H1 (cell line): ENCODE measurements around the gene TAS2R7. TPM values are rescaled to one million over a fixed set of nuclear protein-coding genes. Genes with fewer than 3 reads are reported as not detected.

Source experiments
- CTCF ChIA-PET: fragments of 300-600 bp; sonication (Branson Sonifier 250); formaldehyde crosslinking; loops from one replicate; lab custom pipeline; 2021; ENCODE audit not compliant: partially characterized antibody; lab: Charles Lee
- POLR2A ChIA-PET: fragments of 300-600 bp; sonication (Branson Sonifier 250); formaldehyde crosslinking; loops from one replicate; lab custom pipeline; 2021; ENCODE audit warnings: inconsistent platforms; ENCODE audit not compliant: partially characterized antibody; lab: Charles Lee
- DNase-seq, 2 experiments: peaks; one replicate each; pipeline versions ENCODE4 v3.0.0 to v3.0.0-alpha.2; 2010 to 2022; ENCODE audit warnings: low spot score in 2 of 2, low read depth in 1 of 2, mixed read lengths in 1 of 2
- FAIRE-seq: peaks from 2 replicates; lab custom pipeline; 2011; peaks lifted over from hg19 to GRCh38; lab: Jason Lieb, UNC
- H2AFZ ChIP-seq: 2 replicates; pipeline ENCODE4 v1.8.1; 2012; ENCODE audit warnings: low read length, inconsistent platforms
- H2AK5ac ChIP-seq: 2 replicates; pipeline ENCODE4 v1.6.1; 2013; ENCODE audit warnings: low read depth, low read length
- H2BK120ac ChIP-seq: replicated peaks from 2 replicates; pipeline ENCODE3; 2013; ENCODE audit warnings: low read depth, low read length, inconsistent platforms
- H2BK12ac ChIP-seq: 2 replicates; pipeline ENCODE4 v1.6.1; 2013; ENCODE audit warnings: low read depth, low read length
- H2BK15ac ChIP-seq: 2 replicates; pipeline ENCODE4 v1.6.1; 2013; ENCODE audit warnings: low read length
- H2BK20ac ChIP-seq: 2 replicates; pipeline ENCODE4 v1.6.1; 2013; ENCODE audit warnings: low read length
- H2BK5ac ChIP-seq: 2 replicates; pipeline ENCODE4 v1.6.1; 2013; ENCODE audit warnings: low read depth, low read length
- H3K14ac ChIP-seq: 2 replicates; pipeline ENCODE4 v1.6.1; 2013; ENCODE audit warnings: inconsistent platforms; ENCODE audit not compliant: insufficient read length
- H3K18ac ChIP-seq: 2 replicates; pipeline ENCODE4 v1.6.1; 2013; ENCODE audit warnings: low read length; ENCODE audit errors: extremely low read depth
- H3K23ac ChIP-seq: 2 replicates; pipeline ENCODE4 v1.6.1; 2013; ENCODE audit warnings: inconsistent platforms; ENCODE audit not compliant: insufficient read length
- H3K23me2 ChIP-seq: 2 replicates; pipeline ENCODE4 v1.6.1; 2013; ENCODE audit warnings: low read depth, low read length
- H3K27ac ChIP-seq: 2 replicates; pipeline ENCODE4 v1.6.1; 2011; ENCODE audit warnings: low read depth, low read length, inconsistent platforms
- H3K27me3 ChIP-seq, 4 experiments: replicated peaks in 1 of 4; 1 replicate in 1 of 4; 2 replicates in 3 of 4; pipeline versions ENCODE4 v1.6.1 to v1.8.1; 2011 to 2013; ENCODE audit warnings: low read length in 3 of 4, mild to moderate bottlenecking in 3 of 4, inconsistent platforms in 2 of 4, mixed read lengths in 2 of 4, moderate library complexity in 1 of 4; ENCODE audit not compliant: control insufficient read depth in 3 of 4, insufficient read depth in 3 of 4; ENCODE audit errors: extremely low read depth in 1 of 4
- H3K36me3 ChIP-seq, 4 experiments: 2 replicates each; pipeline versions ENCODE4 v1.6.1 to v1.8.1; 2011 to 2013; ENCODE audit warnings: mild to moderate bottlenecking in 4 of 4, low read length in 3 of 4, moderate library complexity in 2 of 4, control low read depth in 1 of 4, inconsistent platforms in 1 of 4; ENCODE audit not compliant: insufficient read depth in 4 of 4, control insufficient read depth in 2 of 4
- H3K4ac ChIP-seq: replicated peaks from 2 replicates; pipeline ENCODE3; 2013; ENCODE audit warnings: low read length, low read depth, mixed read lengths, inconsistent platforms; ENCODE audit not compliant: insufficient read length
- H3K4me1 ChIP-seq, 4 experiments: replicated peaks in 1 of 4; 1 replicate in 1 of 4; 2 replicates in 3 of 4; pipeline versions ENCODE4 v1.6.1 to v1.8.1; 2011 to 2013; ENCODE audit warnings: low read length in 3 of 4, inconsistent platforms in 2 of 4, mixed read lengths in 1 of 4; ENCODE audit not compliant: insufficient read depth in 4 of 4, control insufficient read depth in 3 of 4
- H3K4me2 ChIP-seq, 2 experiments: 2 replicates each; pipeline versions ENCODE4 v1.6.1 to v1.8.1; 2011 to 2013; ENCODE audit warnings: low read depth in 2 of 2, low read length in 2 of 2, control low read depth in 1 of 2, inconsistent platforms in 1 of 2, mild to moderate bottlenecking in 1 of 2; ENCODE audit not compliant: insufficient read depth in 1 of 2
- H3K4me3 ChIP-seq, 4 experiments: fragments of 200-600, 300-600 bp in 1 of 4; sonication (generic), shearing (Covaris generic), sonication (Bioruptor Twin) in 1 of 4; 2 replicates each; pipeline versions ENCODE4 v1.5.1 to v1.8.1; 2011 to 2016; ENCODE audit warnings: low read length in 4 of 4, low read depth in 3 of 4, control low read depth in 2 of 4, inconsistent platforms in 2 of 4, mild to moderate bottlenecking in 2 of 4, mixed read lengths in 1 of 4, moderate library complexity in 1 of 4; ENCODE audit not compliant: insufficient read depth in 2 of 4; ENCODE audit errors: extremely low read depth in 1 of 4
- H3K56ac ChIP-seq: replicated peaks from 2 replicates; pipeline ENCODE3; 2013; ENCODE audit warnings: low read depth, mild to moderate bottlenecking, mixed read lengths, low read length, inconsistent platforms; ENCODE audit not compliant: insufficient read length
- H3K79me1 ChIP-seq: 2 replicates; pipeline ENCODE4 v1.6.1; 2013; ENCODE audit warnings: low read depth, low read length, control low read depth
- H3K79me2 ChIP-seq, 2 experiments: 2 replicates each; pipeline versions ENCODE4 v1.6.1 to v1.8.1; 2012 to 2013; ENCODE audit warnings: low read length in 2 of 2, mild to moderate bottlenecking in 2 of 2, inconsistent platforms in 1 of 2; ENCODE audit not compliant: insufficient read depth in 2 of 2, control insufficient read depth in 1 of 2
- H3K9ac ChIP-seq, 4 experiments: replicated peaks in 1 of 4; 1 replicate in 1 of 4; 2 replicates in 3 of 4; pipeline versions ENCODE4 v1.6.1 to v1.8.1; 2011 to 2013; ENCODE audit warnings: low read depth in 3 of 4, low read length in 3 of 4, control low read depth in 2 of 4, mild to moderate bottlenecking in 2 of 4, moderate library complexity in 2 of 4, inconsistent platforms in 1 of 4; ENCODE audit errors: extremely low read depth in 1 of 4
- H3K9me3 ChIP-seq, 2 experiments: 2 replicates each; pipeline versions ENCODE4 v1.6.1 to v1.8.1; 2012 to 2013; ENCODE audit warnings: mild to moderate bottlenecking in 2 of 2, moderate library complexity in 2 of 2, control low read depth in 1 of 2, inconsistent platforms in 1 of 2, low read depth in 1 of 2, low read length in 1 of 2, mixed read lengths in 1 of 2; ENCODE audit not compliant: insufficient read depth in 2 of 2
- H4K20me1 ChIP-seq, 2 experiments: replicated peaks in 1 of 2; 2 replicates each; pipeline versions ENCODE3 to v1.8.1; 2011 to 2013; ENCODE audit warnings: inconsistent platforms in 2 of 2, low read length in 2 of 2, mild to moderate bottlenecking in 1 of 2; ENCODE audit not compliant: insufficient read depth in 2 of 2, control insufficient read depth in 1 of 2
- H4K5ac ChIP-seq: 2 replicates; pipeline ENCODE4 v1.6.1; 2013; ENCODE audit warnings: low read length, low read depth, mixed read lengths, inconsistent platforms; ENCODE audit not compliant: insufficient read length
- H4K8ac ChIP-seq: 2 replicates; pipeline ENCODE4 v1.8.0; 2013; ENCODE audit warnings: mild to moderate bottlenecking, moderate library complexity, low read length, inconsistent platforms; ENCODE audit not compliant: insufficient read depth; ENCODE audit errors: extremely low read depth
- H4K91ac ChIP-seq: replicated peaks from 2 replicates; pipeline ENCODE3; 2013; ENCODE audit warnings: low read length, mixed read lengths, inconsistent platforms; ENCODE audit not compliant: insufficient read length
- CBX5 ChIP-seq: fragments of 300-800, 300-1000 bp; sonication (generic); IDR thresholded peaks from 2 replicates; pipeline ENCODE4 v1.7.1; 2016; ENCODE audit warnings: antibody characterized with exemption, low read length, low read depth
- E2F6 ChIP-seq: IDR thresholded peaks from 2 replicates; pipeline ENCODE4 v1.6.1; 2012; ENCODE audit warnings: inconsistent platforms
- EP300 ChIP-seq, 2 experiments: IDR thresholded peaks; 1 replicate in 1 of 2; 2 replicates in 1 of 2; pipeline ENCODE4 v1.6.1; 2011 to 2012; ENCODE audit warnings: low read depth in 2 of 2, low read length in 2 of 2, mild to moderate bottlenecking in 2 of 2, borderline replicate concordance in 1 of 2, inconsistent platforms in 1 of 2, moderate library complexity in 1 of 2
- POLR2A ChIP-seq, 2 experiments: IDR thresholded peaks; 1 replicate in 1 of 2; 2 replicates in 1 of 2; pipeline ENCODE4 v1.6.1; 2011; ENCODE audit warnings: low read depth in 2 of 2, low read length in 2 of 2, mild to moderate bottlenecking in 2 of 2; ENCODE audit errors: control extremely low read depth in 1 of 2
- POU5F1 ChIP-seq: IDR thresholded peaks from 2 replicates; pipeline ENCODE4 v1.6.1; 2011; ENCODE audit warnings: low read depth, mild to moderate bottlenecking, low read length, moderate library complexity
- SP1 ChIP-seq: IDR thresholded peaks from 2 replicates; pipeline ENCODE4 v1.6.1; 2011; ENCODE audit warnings: low read depth, low read length
- TAF1 ChIP-seq: IDR thresholded peaks from 2 replicates; pipeline ENCODE4 v1.6.1; 2011; ENCODE audit warnings: mild to moderate bottlenecking, low read depth, low read length
- WGBS, 2 experiments: shearing (Covaris generic) in 1 of 2; methylation state at CpG; one replicate each; pipeline versions ENCODE4 v1.1.6 to v1.1.7; 2013 to 2015; ENCODE audit warnings: low lambda C conversion rate in 2 of 2, mixed read lengths in 2 of 2, inconsistent platforms in 1 of 2, low coverage in 1 of 2, missing lambda C conversion rate in 1 of 2; ENCODE audit not compliant: insufficient replicate concordance in 2 of 2, insufficient coverage in 1 of 2, insufficient read length in 1 of 2; ENCODE audit errors: extremely low coverage in 1 of 2, missing lambda C conversion rate in 1 of 2; 5-methylcytosine and 5-hydroxymethylcytosine counted together
- polyA plus RNA-seq, 7 experiments: library from polyadenylated mRNA; depleted of rRNA in 3 of 7; stranded (reverse) in 5 of 7; unstranded in 2 of 7; fragments of >200 nt in 5 of 7; fragments of 200-250 nt in 2 of 7; gene quantifications; 1 replicate in 5 of 7; 2 replicates in 1 of 7; 4 replicates in 1 of 7; pipeline versions ENCODE4 v1.2.1 to v1.2.3, GENCODE V29; 2011 to 2013; ENCODE audit warnings: missing spikeins in 2 of 7, mixed read lengths in 2 of 7
- total RNA-seq: library from RNA; stranded (reverse); fragmentation: NEBNext Ultra II Directional; extraction: Animal tissue kit (Norgen Biotek cat#: 25700); gene quantifications from 2 replicates; pipeline ENCODE4 v1.2.1, GENCODE V29; 2021

TAS2R7 gene
- total and polyA plus RNA-seq, 2 of the 8 experiments (the other 6 are each of a cell fraction or from before 2014, with no cell fraction given): not detected

GRCh38 chr12:10847744-10848143 is 45.3 kb upstream of the TAS2R7 start:
- H3K79me1 ChIP-seq: no peaks in the 10 kb centered on the region
- H3K9me3 ChIP-seq: no peaks in the 10 kb centered on the region
- no peak overlapping the region for H2AK5ac ChIP-seq
- no peak overlapping the region for H3K18ac ChIP-seq
- FAIRE-seq (no peak), DNase-seq (no peak)
- H3K9ac ChIP-seq: no peak overlapping the region
- no peak overlapping the region for H3K4me2 ChIP-seq
- H2BK12ac ChIP-seq: no peak overlapping the region
- H4K5ac ChIP-seq: no peak overlapping the region
- no peak overlapping the region for H2BK15ac ChIP-seq
- no peak overlapping the region for H3K23ac ChIP-seq
- no peaks in the 10 kb centered on the region for H3K79me2 ChIP-seq
- no peak overlapping the region for H2AFZ ChIP-seq
- H4K91ac ChIP-seq: no peak overlapping the region
- no peaks in the 10 kb centered on the region for H3K23me2 ChIP-seq
- no peak overlapping the region for H2BK5ac ChIP-seq
- H3K14ac ChIP-seq: no peak overlapping the region
- ChIA-PET CTCF (interaction anchor here (1.0 kb wide), 1 partner anchor 639 kb away, joined by 4 read pairs; no protein-coding TSS in a partner anchor), POLR2A (no interaction called here)
- H3K4ac ChIP-seq: no peak overlapping the region
- no peak overlapping the region for H3K27ac ChIP-seq
- H2BK120ac ChIP-seq: no peak overlapping the region
- WGBS, 2 experiments: 39% methylated on average over 2 of the region's 2 CpGs; no CpG with 5 or more reads in 1 of the 2 experiments
- no peaks in the 10 kb centered on the region for H3K4me1 ChIP-seq
- H3K4me3 ChIP-seq: no peak overlapping the region
- H4K20me1 ChIP-seq: no peaks in the 10 kb centered on the region
- no peak overlapping the region for H3K56ac ChIP-seq
- no peak overlapping the region for H2BK20ac ChIP-seq
- H3K27me3 ChIP-seq: no peaks in the 10 kb centered on the region
- no peak overlapping the region for H4K8ac ChIP-seq
- no peaks in the 10 kb centered on the region for H3K36me3 ChIP-seq
- no peak for TF ChIP-seq CBX5
- TF ChIP-seq SP1: no peak
- TF ChIP-seq POU5F1: no peak
- no peak for TF ChIP-seq TAF1
- TF ChIP-seq EP300 (IDR thresholded peaks at IDR 0.05; ENCODE audit: borderline replicate concordance in 1 of 2, low read depth in 2 of 2, low read length in 2 of 2): no peak
- TF ChIP-seq POLR2A (IDR thresholded peaks at IDR 0.05; ENCODE audit: control extremely low read depth in 1 of 2, low read depth in 2 of 2, low read length in 2 of 2): no peak
- TF ChIP-seq E2F6: no peak
